Fibroblast of the aortic adventitia (primary cell): ENCODE data around the gene IL1RAPL2. TPM values are rescaled to one million over a fixed set of nuclear protein-coding genes. Genes with fewer than 3 reads are reported as not detected.
A peak's percentile ranks its signal among the peaks of the same experiment; 100 is the strongest.

ENCODE experiments used
- DNase-seq: peaks from one replicate; pipeline ENCODE4 v3.0.0-alpha.2; 2010; ENCODE audit warnings: low read depth
- H3K4me3 ChIP-seq: 2 replicates; pipeline ENCODE4 v1.5.1; 2011; ENCODE audit warnings: low read depth, mild to moderate bottlenecking, control low read depth, low read length, moderate library complexity
- total RNA-seq: library from RNA; depleted of rRNA; stranded (reverse); fragments of >200 nt; gene quantifications from 2 replicates; pipeline ENCODE4 v1.2.3, GENCODE V29; 2012; ENCODE audit warnings: low replicate concordance
- TF ChIP-seq, protein P1 (sequence below): IDR thresholded peaks from 2 replicates; pipeline ENCODE4 v1.5.1; 2011; ENCODE audit warnings: mild to moderate bottlenecking, low read length, control low read depth, inconsistent platforms; ENCODE audit not compliant: insufficient read depth

Gene IL1RAPL2
- total RNA-seq, 1 donor = 0.27 TPM

DNA sequence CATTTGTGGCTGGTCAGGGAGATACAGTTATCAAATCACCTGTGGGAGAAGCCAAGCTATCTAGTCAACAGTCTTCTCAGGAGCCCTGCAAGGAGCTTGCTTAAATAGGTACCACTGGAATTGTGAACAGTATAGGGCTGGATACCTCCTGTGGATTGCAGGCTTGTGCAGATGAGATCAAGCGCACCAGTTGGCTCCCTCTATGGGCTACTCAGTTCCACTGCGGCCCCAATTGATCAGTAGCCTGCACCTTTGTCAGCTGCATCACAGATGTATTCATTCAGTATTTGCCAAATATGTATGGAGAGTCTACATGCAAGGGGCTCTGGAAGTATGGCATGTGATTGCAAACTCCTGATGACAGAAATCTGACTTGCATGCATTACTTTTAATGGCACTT is 625.9 kb downstream of the IL1RAPL2 start:
- TF ChIP-seq, protein P1, sequence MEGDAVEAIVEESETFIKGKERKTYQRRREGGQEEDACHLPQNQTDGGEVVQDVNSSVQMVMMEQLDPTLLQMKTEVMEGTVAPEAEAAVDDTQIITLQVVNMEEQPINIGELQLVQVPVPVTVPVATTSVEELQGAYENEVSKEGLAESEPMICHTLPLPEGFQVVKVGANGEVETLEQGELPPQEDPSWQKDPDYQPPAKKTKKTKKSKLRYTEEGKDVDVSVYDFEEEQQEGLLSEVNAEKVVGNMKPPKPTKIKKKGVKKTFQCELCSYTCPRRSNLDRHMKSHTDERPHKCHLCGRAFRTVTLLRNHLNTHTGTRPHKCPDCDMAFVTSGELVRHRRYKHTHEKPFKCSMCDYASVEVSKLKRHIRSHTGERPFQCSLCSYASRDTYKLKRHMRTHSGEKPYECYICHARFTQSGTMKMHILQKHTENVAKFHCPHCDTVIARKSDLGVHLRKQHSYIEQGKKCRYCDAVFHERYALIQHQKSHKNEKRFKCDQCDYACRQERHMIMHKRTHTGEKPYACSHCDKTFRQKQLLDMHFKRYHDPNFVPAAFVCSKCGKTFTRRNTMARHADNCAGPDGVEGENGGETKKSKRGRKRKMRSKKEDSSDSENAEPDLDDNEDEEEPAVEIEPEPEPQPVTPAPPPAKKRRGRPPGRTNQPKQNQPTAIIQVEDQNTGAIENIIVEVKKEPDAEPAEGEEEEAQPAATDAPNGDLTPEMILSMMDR = peak; percentile 46
- DNase-seq = no peak
- H3K4me3 ChIP-seq = no peak overlapping the region

DNA sequence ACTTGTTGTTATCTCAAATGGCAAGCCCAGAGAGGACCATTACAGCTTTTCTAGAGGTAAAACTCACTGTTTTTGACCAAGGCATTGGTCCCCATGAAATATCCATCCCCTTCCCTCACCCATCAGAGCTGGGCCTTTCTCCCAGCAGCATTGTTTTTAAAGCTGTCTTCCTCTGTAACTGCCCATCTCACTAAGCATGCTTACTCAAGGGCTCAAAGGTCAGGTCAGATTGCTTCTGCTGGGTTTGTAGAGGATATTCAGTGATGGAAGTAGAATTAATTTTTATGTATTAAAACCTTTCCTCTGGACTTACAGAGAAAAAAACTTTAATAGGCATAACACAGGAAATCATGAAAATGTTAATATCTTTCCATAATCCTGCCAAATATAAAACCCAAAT is 643.4 kb downstream of the IL1RAPL2 start:
- TF ChIP-seq, protein P1 = no peak
- no peak overlapping the region for H3K4me3 ChIP-seq
- DNase-seq = no peak

DNA sequence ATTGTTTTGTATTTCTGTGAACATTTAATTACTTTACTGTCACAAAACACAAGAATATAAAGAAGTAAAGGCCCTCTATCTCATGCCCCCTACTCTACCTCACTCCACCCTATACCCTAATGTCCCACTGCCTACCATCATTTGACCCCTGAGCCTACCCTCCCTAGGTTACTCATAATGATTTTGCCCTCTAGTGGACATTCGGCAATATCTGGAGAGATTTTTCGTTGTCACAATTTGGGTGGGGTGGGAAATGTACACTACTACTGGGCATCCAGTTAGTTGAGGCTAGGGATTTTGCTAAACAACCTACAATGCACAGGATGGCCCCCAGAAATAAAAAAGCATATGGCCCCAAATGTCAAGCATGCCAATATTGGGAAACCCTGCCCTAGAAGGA is 644.3 kb downstream of the IL1RAPL2 start:
- DNase-seq = no peak
- no peak overlapping the region for H3K4me3 ChIP-seq
- TF ChIP-seq, protein P1 = no peak

DNA sequence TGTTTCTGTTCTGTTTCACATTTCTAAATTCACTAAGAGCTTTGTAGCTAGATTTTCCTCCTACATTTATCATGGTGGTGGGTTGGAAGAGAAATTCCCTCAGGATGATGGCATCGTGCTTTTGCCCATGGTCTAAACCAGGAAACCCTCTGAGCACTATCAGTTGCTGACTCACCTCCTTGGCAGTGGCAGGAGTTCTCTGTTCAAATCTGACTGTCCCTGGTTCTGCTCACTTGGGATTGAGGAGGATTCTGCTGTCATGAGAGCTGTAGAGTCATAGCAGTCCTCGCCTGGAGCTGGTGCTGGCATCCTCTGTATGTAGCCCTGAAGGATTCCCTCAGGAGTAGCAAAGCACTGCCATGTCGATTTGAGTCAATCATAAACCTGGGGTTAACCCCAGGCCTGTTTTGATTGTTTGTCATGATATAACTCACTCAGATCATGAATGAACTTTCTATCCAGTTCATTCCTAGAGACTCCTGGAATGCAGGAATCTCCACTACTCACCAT is 645.1 kb downstream of the IL1RAPL2 start:
- no peak overlapping the region for H3K4me3 ChIP-seq
- TF ChIP-seq, protein P1 = no peak
- no peak for DNase-seq

DNA sequence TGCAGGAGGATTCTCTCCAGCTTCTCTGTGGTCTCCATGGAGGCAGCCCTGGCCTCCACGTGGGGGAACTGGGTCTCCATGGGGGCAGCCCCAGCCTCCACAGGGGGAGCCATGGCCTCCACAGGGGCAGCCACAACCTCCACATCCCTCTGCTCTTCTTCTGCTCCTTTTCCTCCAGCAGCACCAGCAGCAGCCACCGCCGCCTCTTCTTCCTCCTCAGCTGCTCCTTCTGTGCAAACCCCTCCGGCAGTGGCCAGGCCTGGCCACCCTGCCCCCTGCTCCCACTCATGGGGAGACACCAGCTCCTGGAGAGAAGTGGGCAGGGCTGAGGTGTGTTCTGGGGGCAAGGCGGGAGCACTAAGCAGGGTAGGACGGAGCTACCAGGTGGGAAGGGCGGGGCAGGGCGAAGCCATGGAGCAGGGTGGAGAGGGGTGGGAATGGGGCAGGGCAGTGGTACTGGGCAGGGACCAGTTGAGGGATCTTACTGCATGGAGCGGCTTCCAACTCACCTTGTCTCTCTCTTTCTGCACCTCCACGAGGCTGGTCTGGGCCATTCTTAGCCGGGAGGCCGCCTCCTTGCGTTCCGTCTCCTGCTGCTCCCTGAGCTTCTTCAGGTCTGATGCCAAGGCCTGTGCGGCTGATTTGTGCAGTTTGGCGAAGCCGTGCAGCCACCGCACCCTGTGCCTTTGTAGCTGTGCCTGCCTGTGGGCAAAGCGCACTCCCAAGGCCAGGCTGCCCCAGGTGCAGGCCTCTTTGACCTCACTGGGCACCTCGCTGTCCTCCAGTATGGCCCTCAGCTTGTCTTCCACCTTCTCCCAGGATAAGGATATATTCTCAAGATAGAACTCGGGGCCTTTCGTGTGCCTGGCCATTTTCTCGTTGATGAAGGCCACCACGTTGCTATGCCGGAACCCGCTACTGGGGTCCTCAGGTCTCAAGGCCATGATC is 653.7 kb downstream of the IL1RAPL2 start:
- H3K4me3 ChIP-seq = no peak overlapping the region
- TF ChIP-seq, protein P1 = no peak
- DNase-seq = no peak

DNA sequence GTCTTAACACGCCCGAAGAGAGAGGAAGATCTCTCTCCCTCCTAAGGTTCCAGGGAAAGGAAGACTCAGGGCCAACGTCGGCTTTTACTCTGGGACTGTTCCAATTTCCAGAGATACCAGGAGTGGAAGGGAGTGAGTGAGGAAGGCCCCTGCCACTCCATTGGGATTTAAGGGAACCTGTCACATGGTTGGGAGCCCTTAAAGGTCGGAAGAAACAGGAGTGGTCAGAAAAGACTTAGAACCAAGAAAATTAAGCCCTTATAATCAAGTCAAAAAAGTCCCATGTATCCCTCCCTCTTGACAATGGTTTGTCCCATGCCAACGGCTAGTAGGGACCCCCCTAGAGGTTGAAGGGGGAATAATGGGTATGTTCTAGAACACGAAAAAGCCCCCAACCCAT is 654.6 kb downstream of the IL1RAPL2 start, which contains the start of gene TEX13A:
TSS of gene TEX13A (minus strand) at position 59 of the 400 bp plus-strand sequence. CDS start 297 bp downstream, outside the sequence.
- H3K4me3 ChIP-seq = no peak within 1 kb of the TSS
- TF ChIP-seq, protein P1 = no peak
- DNase-seq = no peak
